ENCODE data around the gene SRSF3. TPM values are rescaled to one million over a fixed set of nuclear protein-coding genes. Genes with fewer than 3 reads are reported as not detected.

Gene SRSF3
- total RNA-seq, 1 experiment from 2014 or later, result 954 TPM

DNA sequence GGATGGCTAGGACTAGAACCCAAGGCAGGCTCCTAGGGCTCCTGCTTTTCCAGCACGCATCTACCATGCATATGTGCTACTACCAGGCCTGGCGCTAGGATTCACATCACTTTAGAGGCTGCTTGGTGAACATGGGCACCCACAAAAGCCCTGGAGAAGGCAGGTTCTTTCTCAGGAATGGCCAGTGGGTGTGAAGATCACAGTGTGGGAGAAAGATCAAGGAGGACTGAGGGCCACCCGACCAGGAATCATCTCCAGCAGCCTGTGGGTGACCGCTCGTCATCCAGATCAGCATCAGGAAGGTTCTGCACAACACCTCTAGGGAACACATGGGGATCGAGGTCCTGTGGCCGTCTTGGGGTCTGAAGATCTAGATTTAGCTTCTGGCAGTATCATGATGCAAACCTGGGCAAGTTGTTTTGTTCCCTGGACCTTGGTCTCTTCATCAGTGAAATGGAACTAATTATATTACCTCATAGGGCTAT, 27.3 kb downstream of the SRSF3 start:
- no peak overlapping the region for H3K27ac Mint-ChIP-seq
- no peaks in the 10 kb centered on the region for H3K36me3 Mint-ChIP-seq (ENCODE audit: insufficient read depth in 1 of 3, low read depth in 3 of 3)
- WGBS (ENCODE audit: extremely low coverage, insufficient read length, low lambda C conversion rate), result no CpG with 5 or more reads among the region's 7 CpGs

More for the DNA sequence above, 27.3 kb downstream of the SRSF3 start:
- Histone ChIP-seq H2BK15ac (ENCODE audit: low read depth, low read length) (no peak overlapping the region), H2BK20ac (ENCODE audit: low read depth, low read length, poor library complexity, severe bottlenecking) (no peak overlapping the region), H3K79me2 (ENCODE audit: insufficient read depth, low read length) (no peaks in the 10 kb centered on the region), H3K23me2 (ENCODE audit: insufficient read length, low read depth, low read length, poor library complexity, severe bottlenecking) (no peaks in the 10 kb centered on the region), H2BK5ac (ENCODE audit: insufficient read length, low read length) (no peak overlapping the region), H2AFZ (ENCODE audit: low read length) (no peak overlapping the region), H3T11ph (ENCODE audit: low read length) (no peak overlapping the region), H3K4me1 (ENCODE audit: insufficient read depth, low read length) (no peaks in the 10 kb centered on the region), H3K56ac (ENCODE audit: insufficient read length, low read depth, low read length) (no peak overlapping the region), H2AK5ac (ENCODE audit: insufficient read length, low read length) (no peak overlapping the region), H3K23ac (ENCODE audit: insufficient read length, low read depth, low read length) (no peak overlapping the region), H3K27me3 (ENCODE audit: insufficient read depth, low read length) (no peaks in the 10 kb centered on the region), H4K20me1 (ENCODE audit: control insufficient read depth, insufficient read depth, insufficient read length) (no peaks in the 10 kb centered on the region), H4K91ac (ENCODE audit: insufficient read length, low read depth, low read length) (no peak overlapping the region), H3K79me1 (ENCODE audit: insufficient read depth, low read depth, low read length, poor library complexity, severe bottlenecking) (no peaks in the 10 kb centered on the region), H3K4ac (ENCODE audit: low read depth, low read length) (no peak overlapping the region), H3K18ac (ENCODE audit: insufficient read length, low read depth, low read length) (no peak overlapping the region), H3K9me3 (ENCODE audit: control insufficient read depth, low read depth, low read length) (no peaks in the 10 kb centered on the region), H2BK120ac (ENCODE audit: low read depth, low read length, poor library complexity, severe bottlenecking) (no peak overlapping the region), H3K4me2 (ENCODE audit: insufficient read depth, insufficient read length, low read length) (no peak overlapping the region), H3K14ac (ENCODE audit: insufficient read depth, low read length) (no peak overlapping the region; the same call in 1 of the 2 replicates), H4K8ac (replicated peaks; ENCODE audit: insufficient read length, low read depth, low read length) (no peak overlapping the region), H3K9ac (ENCODE audit: extremely low read depth, insufficient read length, low read length) (no peak overlapping the region), H2BK12ac (ENCODE audit: insufficient read length, low read depth, low read length) (no peak overlapping the region), H3K27ac (ENCODE audit: insufficient read length, low read depth, low read length) (no peak overlapping the region), H4K5ac (ENCODE audit: insufficient read length, low read depth, low read length) (no peak overlapping the region)
- no peak overlapping the region for H3K4me3 Mint-ChIP-seq
- no peak for DNase-seq
- H3K27me3 Mint-ChIP-seq (ENCODE audit: low read depth), result peaks cover 3% of the 10 kb centered on the region
- H3K4me1 Mint-ChIP-seq, result peaks cover 12 to 17% of the 10 kb centered on the region in 2 experiments
- TF ChIP-seq, protein P1, sequence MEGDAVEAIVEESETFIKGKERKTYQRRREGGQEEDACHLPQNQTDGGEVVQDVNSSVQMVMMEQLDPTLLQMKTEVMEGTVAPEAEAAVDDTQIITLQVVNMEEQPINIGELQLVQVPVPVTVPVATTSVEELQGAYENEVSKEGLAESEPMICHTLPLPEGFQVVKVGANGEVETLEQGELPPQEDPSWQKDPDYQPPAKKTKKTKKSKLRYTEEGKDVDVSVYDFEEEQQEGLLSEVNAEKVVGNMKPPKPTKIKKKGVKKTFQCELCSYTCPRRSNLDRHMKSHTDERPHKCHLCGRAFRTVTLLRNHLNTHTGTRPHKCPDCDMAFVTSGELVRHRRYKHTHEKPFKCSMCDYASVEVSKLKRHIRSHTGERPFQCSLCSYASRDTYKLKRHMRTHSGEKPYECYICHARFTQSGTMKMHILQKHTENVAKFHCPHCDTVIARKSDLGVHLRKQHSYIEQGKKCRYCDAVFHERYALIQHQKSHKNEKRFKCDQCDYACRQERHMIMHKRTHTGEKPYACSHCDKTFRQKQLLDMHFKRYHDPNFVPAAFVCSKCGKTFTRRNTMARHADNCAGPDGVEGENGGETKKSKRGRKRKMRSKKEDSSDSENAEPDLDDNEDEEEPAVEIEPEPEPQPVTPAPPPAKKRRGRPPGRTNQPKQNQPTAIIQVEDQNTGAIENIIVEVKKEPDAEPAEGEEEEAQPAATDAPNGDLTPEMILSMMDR (conservative IDR thresholded peaks at IDR 0.05), result no peak
- H3K9me3 Mint-ChIP-seq, result no peaks in the 10 kb centered on the region; a peak in 1 of 5 replicates
